Kidney (tissue), 14 donors: ENCODE data around the gene TMEM9B. TPM values are rescaled to one million over a fixed set of nuclear protein-coding genes. Genes with fewer than 3 reads are reported as not detected.

Source experiments
- DNase-seq, 5 donors: peaks; one replicate each; pipeline ENCODE4 v3.0.0-alpha.2; 2013 to 2020
- FAIRE-seq: peaks from 2 replicates; lab custom pipeline; 2012; peaks lifted over from hg19 to GRCh38; lab: Jason Lieb, UNC
- H3K27ac ChIP-seq, 2 donors: one replicate each; pipeline ENCODE4 v1.7.0; 2013; ENCODE audit warnings: low read depth in 2 of 2, low read length in 2 of 2, inconsistent platforms in 1 of 2
- H3K27me3 ChIP-seq: one replicate; pipeline ENCODE4 v1.7.1; 2013; ENCODE audit warnings: low read length, inconsistent platforms; ENCODE audit not compliant: control insufficient read depth, insufficient read depth
- H3K36me3 ChIP-seq, 3 donors: one replicate each; pipeline versions ENCODE4 v1.7.0 to v1.7.1; 2013; ENCODE audit warnings: low read length in 3 of 3, control low read depth in 1 of 3, inconsistent platforms in 1 of 3; ENCODE audit not compliant: insufficient read depth in 3 of 3, control insufficient read depth in 2 of 3
- H3K4me1 ChIP-seq, 3 donors: one replicate each; pipeline versions ENCODE4 v1.7.0 to v1.7.1; 2013; ENCODE audit warnings: low read length in 3 of 3, inconsistent platforms in 1 of 3, low read depth in 1 of 3; ENCODE audit not compliant: control insufficient read depth in 2 of 3, insufficient read depth in 2 of 3
- H3K4me3 ChIP-seq, 3 donors: one replicate each; pipeline versions ENCODE4 v1.7.0 to v1.8.1; 2013; ENCODE audit warnings: low read length in 3 of 3, control low read depth in 1 of 3, inconsistent platforms in 1 of 3
- H3K9ac ChIP-seq, 3 donors: one replicate each; pipeline versions ENCODE4 v1.7.0 to v1.7.1; 2013; ENCODE audit warnings: low read length in 3 of 3, control low read depth in 1 of 3, inconsistent platforms in 1 of 3
- H3K9me3 ChIP-seq, 3 donors: one replicate each; pipeline versions ENCODE4 v1.7.0 to v1.7.1; 2013; ENCODE audit warnings: low read length in 3 of 3, control low read depth in 1 of 3, inconsistent platforms in 1 of 3; ENCODE audit not compliant: control insufficient read depth in 2 of 3, insufficient read depth in 1 of 3
- CTCF ChIP-seq: IDR thresholded peaks from 3 replicates; pipeline ENCODE4 v1.5.1; 2012; ENCODE audit warnings: mild to moderate bottlenecking, moderate library complexity, borderline replicate concordance; ENCODE audit not compliant: insufficient read depth; ENCODE audit errors: extremely low read depth
- intact Hi-C: fragments of 100-400 bp; cut with DNase I; formaldehyde crosslinking; loops from one replicate; pipeline ENCODE4 v1.11.1; 2022
- polyA plus RNA-seq: library from polyadenylated mRNA; stranded (reverse); fragments of 350-450 nt; fragmentation: Illumina TruSeq; extraction: RNeasy Lipid Tissue Mini Kit (QIAGEN cat#74804); gene quantifications from one replicate; pipeline ENCODE4 v1.2.3, GENCODE V29; 2014; ENCODE audit warnings: low read depth, low replicate concordance; ENCODE audit not compliant: insufficient read depth
- total RNA-seq: library from RNA; stranded (reverse); fragmentation: NEBNext Ultra II Directional; extraction: Animal tissue kit (Norgen Biotek cat#: 25700); gene quantifications from one replicate; pipeline ENCODE4 v1.2.1, GENCODE V29; 2021
- donor health status: control.
- donor health status: control.
- donor health status: control.
- donor health status: control.
- donor health status: control.
- donor health status: DM: yes; HTN: yes; CAD: no.
- donor health status: Normal renal cell carcinoma (clear cell type).

TMEM9B gene
- total and polyA plus RNA-seq, 2 donors from 2014 or later, result 64.4 to 73.0 TPM

- no peaks in the 10 kb centered on the region for H3K36me3 ChIP-seq
- TF ChIP-seq CTCF, result no peak
- H3K27me3 ChIP-seq, result no peaks in the 10 kb centered on the region
- H3K27ac ChIP-seq, result no peak overlapping the region
- intact Hi-C loops, result no loop called here
- H3K9me3 ChIP-seq, result no peaks in the 10 kb centered on the region
- FAIRE-seq (no peak), DNase-seq (no peak)
- peak overlapping the region; percentile 68 to 84 (median 83) for H3K4me3 ChIP-seq
- H3K4me1 ChIP-seq, result peaks cover 0 to 12% (median 8%) of the 10 kb centered on the region in 3 donors
- H3K9ac ChIP-seq, result peak overlapping the region; percentile 41 to 72 (median 42)
These were observed 53.6 kb downstream of the TMEM9B start for GRCh38 chr11:8910649-8911026.

- no peak overlapping the region for H3K27ac ChIP-seq
- H3K4me3 ChIP-seq, result no peak overlapping the region
- intact Hi-C loops, result no loop called here
- no peaks in the 10 kb centered on the region for H3K9me3 ChIP-seq
- TF ChIP-seq CTCF, result no peak
- no peak overlapping the region for H3K9ac ChIP-seq
- no peak for DNase-seq
- FAIRE-seq, result no peak
- no peaks in the 10 kb centered on the region for H3K27me3 ChIP-seq
- H3K36me3 ChIP-seq, result no peaks in the 10 kb centered on the region
- H3K4me1 ChIP-seq, result peaks cover 0 to 3% (median 3%) of the 10 kb centered on the region in 3 donors
These were observed 56.1 kb downstream of the TMEM9B start for GRCh38 chr11:8908099-8908498.

- no peaks in the 10 kb centered on the region for H3K27me3 ChIP-seq
- no peak overlapping the region for H3K4me3 ChIP-seq
- H3K4me1 ChIP-seq, result peaks cover 0 to under 1% (median 0%) of the 10 kb centered on the region in 3 donors
- H3K36me3 ChIP-seq, result no peaks in the 10 kb centered on the region
- H3K9me3 ChIP-seq, result no peaks in the 10 kb centered on the region
- FAIRE-seq, result no peak
- no peak overlapping the region for H3K9ac ChIP-seq
- no peak for DNase-seq
- intact Hi-C loops, result no loop called here
- H3K27ac ChIP-seq, result no peak overlapping the region
- no peak for TF ChIP-seq CTCF
These were observed 57.1 kb downstream of the TMEM9B start for GRCh38 chr11:8907116-8907515.
